AG04449 (cell line): ENCODE data around the gene CLDN6.

Source experiments
- CTCF ChIA-PET: fragments of 350-600 bp; formaldehyde crosslinking; extraction: SDS; loops from one replicate; lab custom pipeline; 2021; ENCODE audit warnings: antibody characterized with exemption; lab: Yijun Ruan, JAX
- POLR2A ChIA-PET: fragments of 400-600, 350-600 bp; formaldehyde crosslinking; extraction: SDS; loops from one replicate; lab custom pipeline; 2020; ENCODE audit warnings: antibody characterized with exemption, inconsistent platforms; lab: Yijun Ruan, JAX
- DNase-seq: peaks from one replicate; pipeline ENCODE4 v3.0.0-alpha.2; 2010; ENCODE audit warnings: low read depth, low spot score
- H3K4me3 ChIP-seq: 2 replicates; pipeline ENCODE4 v1.5.1; 2011; ENCODE audit warnings: low read depth, mild to moderate bottlenecking, control low read depth, low read length
- CTCF ChIP-seq: IDR thresholded peaks from one replicate; pipeline ENCODE4 v1.5.1; 2011; ENCODE audit warnings: mild to moderate bottlenecking, moderate library complexity, low read length, control low read depth, inconsistent platforms; ENCODE audit not compliant: insufficient read depth; ENCODE audit errors: missing control alignments

Gene CLDN6

GRCh38 chr16:3051009-3051408 lies 33.0 kb upstream of the CLDN6 start:
- no peak for DNase-seq

GRCh38 chr16:3050487-3050886 lies 32.5 kb upstream of the CLDN6 start:
- TF ChIP-seq CTCF, result no peak
- ChIA-PET CTCF (interaction anchor here (0.7 to 4.2 kb wide), 4 partner anchors 9 to 115 kb away, joined by 3 to 56 read pairs (median 4); no protein-coding TSS in a partner anchor), POLR2A (interaction anchor here (0.6 kb wide), 1 partner anchor 43 kb away, joined by 4 read pairs; no protein-coding TSS in a partner anchor)
- DNase-seq, result no peak
- no peak overlapping the region for H3K4me3 ChIP-seq

More at GRCh38 chr16:3051009-3051408, 33.0 kb upstream of the CLDN6 start:
- H3K4me3 ChIP-seq, result no peak overlapping the region
- TF ChIP-seq CTCF, result no peak
- CTCF ChIA-PET, result interaction anchor here (0.8 to 2.1 kb wide), 6 partner anchors 9 to 115 kb away, joined by 3 to 11 read pairs (median 5); no protein-coding TSS in a partner anchor
- POLR2A ChIA-PET, result no interaction called here

GRCh38 chr16:3049921-3050481 lies 32.0 kb upstream of the CLDN6 start:
- no peak for DNase-seq
- H3K4me3 ChIP-seq, result no peak overlapping the region
- CTCF ChIA-PET, result interaction anchor here (0.7 to 4.2 kb wide), 3 partner anchors 9 to 79 kb away, joined by 3 to 56 read pairs (median 5); no protein-coding TSS in a partner anchor
- POLR2A ChIA-PET, result interaction anchor here (0.6 kb wide), 1 partner anchor 43 kb away, joined by 4 read pairs; no protein-coding TSS in a partner anchor
- no peak for TF ChIP-seq CTCF

- H3K4me3 ChIP-seq, result no peak overlapping the region
- ChIA-PET CTCF (interaction anchor here (2.2 to 4.2 kb wide), 4 partner anchors 12 to 83 kb away, joined by 13 to 56 read pairs (median 28); no protein-coding TSS in a partner anchor), POLR2A (interaction anchor here (1.0 to 1.4 kb wide), 2 partner anchors 20 to 22 kb away, joined by 3 read pairs; no protein-coding TSS in a partner anchor)
- TF ChIP-seq CTCF, result no peak
- no peak for DNase-seq
These were observed 29.4 kb upstream of the CLDN6 start for GRCh38 chr16:3047387-3047720.

- ChIA-PET CTCF (interaction anchor here (2.9 to 4.2 kb wide), 3 partner anchors 12 to 18 kb away, joined by 13 to 56 read pairs (median 44); no protein-coding TSS in a partner anchor), POLR2A (interaction anchor here (1.0 to 1.4 kb wide), 2 partner anchors 19 to 22 kb away, joined by 3 read pairs; no protein-coding TSS in a partner anchor)
- no peak for DNase-seq
- H3K4me3 ChIP-seq, result no peak overlapping the region
- no peak for TF ChIP-seq CTCF
These were observed 28.8 kb upstream of the CLDN6 start for GRCh38 chr16:3046641-3047386.
